ENCODE data around the gene LONP2.
"Not testable (repeated sequence)": the region's sequence is repeated elsewhere in the genome, so short reads cannot be mapped to it uniquely, and the experiment has no call there.

Gene LONP2

DNA sequence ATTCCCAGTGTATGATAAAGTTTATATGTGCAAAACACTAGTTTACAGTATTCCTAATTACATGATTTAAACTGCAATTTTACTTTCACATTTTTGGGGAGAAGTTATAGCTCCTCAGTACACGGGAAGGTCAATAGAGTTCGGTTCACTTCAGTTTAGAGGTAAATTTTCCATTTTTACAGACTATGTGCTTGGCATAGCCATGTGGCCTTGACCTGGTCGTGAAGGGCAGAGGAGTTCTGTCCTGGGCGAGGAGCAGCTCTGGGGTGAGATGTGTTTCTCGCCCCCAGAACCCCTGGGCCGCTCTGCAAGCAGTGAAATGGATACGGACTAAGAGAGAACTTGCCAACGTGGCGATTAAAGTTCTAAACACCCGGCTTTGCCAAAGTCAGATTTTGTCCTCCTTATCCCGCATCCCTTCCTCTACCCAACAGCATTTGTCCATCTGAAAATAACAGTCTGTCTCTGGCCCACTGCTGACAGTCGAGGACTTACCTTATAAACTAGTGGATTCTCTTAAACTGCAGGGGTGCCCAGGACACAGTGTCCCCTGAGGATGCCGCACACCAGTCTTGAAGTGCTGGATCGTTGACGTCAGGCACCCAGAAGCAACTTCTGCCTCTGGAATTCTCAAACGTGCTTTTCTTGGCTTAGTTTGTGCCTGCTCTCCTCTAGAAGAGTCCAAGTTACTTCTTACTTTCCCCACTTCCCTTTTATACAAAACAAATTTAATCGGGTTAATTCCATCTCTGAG, 142.6 kb downstream of the LONP2 start:
- no peak for DNase-seq (ENCODE audit: extremely low read depth in 1 of 2, low read depth in 1 of 2)

DNA sequence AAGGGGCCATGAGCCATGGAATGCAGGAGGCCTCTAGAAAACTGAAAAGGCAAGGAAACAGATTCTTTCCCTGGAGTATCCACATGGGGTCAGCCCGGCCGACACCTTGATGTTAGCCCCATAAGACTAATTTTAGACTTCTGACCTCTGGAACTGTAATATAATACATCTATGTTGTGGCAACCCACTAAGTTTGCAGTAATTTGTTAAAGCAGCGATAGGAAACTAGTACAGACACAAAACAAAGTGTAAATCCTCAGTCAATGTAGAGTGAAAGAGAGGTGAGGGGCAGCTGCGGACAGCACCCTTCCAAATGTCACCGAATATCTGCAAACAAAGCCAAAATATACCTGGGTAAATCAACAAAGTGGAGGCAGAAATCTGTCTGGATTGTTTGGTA, 148.3 kb downstream of the LONP2 start:
- DNase-seq (ENCODE audit: extremely low read depth in 1 of 2, low read depth in 1 of 2), result no peak

DNA sequence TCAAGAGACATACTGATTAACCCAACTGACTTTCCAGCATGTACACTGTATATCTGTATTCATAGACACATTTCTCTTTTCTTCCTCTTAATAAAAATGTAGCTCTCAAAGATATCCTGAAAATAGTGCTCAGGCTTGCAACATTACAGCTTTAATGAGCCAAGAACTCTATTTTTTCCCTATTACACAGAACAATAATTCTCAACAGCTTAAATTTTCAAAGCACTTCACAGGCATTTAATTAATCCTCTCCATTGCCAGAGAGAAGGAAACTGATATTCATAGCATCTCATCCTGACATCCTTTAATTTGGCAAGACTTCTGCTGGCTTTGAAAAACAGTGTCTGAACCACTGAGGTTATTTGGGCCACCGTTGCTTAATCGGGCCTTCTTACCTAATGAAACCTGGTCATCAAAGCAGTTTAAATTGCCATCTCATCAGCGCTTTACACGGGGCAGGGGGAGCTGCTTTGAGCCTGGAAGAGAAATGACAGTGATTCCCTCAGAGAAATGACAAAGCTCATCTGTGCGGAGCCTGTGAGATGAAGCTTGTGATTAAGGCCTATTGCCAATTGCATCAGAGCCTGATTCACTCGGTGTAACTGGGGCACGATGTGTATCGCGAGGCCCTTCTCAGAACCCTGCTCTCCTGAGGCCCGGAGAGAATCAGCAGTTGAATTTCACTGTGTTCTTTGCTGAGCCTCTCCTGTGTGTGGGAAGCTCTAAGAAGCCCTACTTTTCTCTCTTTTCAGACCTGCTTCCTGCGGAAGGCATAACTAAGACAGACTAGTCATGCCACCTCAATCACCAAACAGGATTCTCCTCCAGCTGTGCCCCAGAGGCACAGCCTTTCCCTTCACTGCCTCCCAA, 149.6 kb downstream of the LONP2 start:
- DNase-seq (ENCODE audit: extremely low read depth in 1 of 2, low read depth in 1 of 2), result no peak

DNA sequence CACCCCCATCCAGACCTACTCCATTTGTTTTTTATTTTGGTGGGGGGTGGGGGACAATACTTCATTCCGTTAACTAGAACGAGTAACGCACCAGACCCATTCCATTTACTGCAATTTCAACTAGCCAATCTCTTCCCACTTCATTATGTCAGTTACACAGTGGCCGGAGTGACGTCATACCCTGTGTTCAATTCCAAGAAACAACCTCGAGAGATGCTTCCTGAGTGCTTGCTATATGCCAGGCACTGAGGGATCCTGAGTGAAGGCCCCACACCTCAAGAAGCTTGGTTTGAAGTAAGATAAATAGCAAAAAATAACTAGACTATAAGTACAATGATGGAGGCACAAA, 150.2 kb downstream of the LONP2 start:
- no peak for DNase-seq (ENCODE audit: extremely low read depth in 1 of 2, low read depth in 1 of 2)

DNA sequence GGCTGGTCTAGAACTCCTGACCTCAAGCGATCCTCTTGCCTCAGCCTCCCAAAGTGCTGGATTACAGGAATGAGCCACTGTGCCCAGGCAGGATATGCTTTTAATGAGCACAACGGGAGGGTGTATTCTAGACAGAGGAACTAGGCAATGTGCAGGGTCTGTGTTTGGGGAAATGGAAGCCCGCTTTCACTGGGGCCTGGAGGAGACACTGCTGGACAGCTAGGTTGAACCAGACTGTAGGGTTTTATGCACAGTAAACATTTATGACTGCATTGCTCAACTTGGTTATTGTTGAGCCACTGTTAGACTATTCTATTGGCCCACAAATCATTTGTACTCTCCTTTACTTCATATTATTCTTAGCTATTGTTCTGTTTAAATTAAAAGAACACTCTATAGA, 151.3 kb downstream of the LONP2 start:
- no peak for DNase-seq (ENCODE audit: extremely low read depth in 1 of 2, low read depth in 1 of 2)

DNA sequence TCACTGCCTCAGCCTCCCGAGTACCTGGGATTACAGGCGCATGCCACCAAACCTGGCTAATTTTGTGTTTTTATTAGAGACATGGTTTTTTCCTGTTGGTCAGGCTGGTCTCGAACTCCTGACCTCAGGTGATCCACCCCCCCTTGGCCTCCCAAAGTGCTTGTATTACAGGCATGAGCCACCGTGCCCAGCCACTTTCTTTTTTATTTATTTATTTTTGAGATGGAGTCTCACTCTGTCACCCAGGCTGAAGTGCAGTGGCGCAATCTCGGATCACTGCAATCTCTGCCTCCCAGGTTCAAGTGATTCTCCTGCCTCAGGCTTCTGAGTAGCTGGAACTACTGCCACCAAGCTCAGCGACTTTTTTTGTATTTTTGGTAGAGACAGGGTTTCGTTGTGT, 158.4 kb downstream of the LONP2 start:
- DNase-seq (ENCODE audit: extremely low read depth in 1 of 2, low read depth in 1 of 2), result not testable (repeated sequence)

DNA sequence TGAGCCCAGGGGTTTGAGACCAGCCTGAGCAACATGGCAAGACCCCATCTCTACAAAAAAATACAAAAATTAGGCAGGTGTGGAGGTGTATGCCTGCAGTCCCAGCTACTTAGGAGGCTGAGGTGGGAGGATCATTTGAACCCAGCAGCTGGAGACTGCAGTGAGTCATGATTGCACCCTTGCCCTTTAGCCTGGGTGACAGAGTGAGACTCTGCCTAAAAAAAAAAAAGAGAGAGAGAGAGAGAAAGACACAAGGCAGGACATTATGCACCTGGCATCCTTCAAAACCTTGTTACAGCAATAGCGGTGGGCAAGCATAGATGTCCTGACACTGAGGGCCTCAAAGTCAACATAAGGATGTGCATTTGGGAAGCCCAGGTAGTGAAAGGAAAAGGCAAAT, 161.1 kb downstream of the LONP2 start:
- DNase-seq (ENCODE audit: extremely low read depth in 1 of 2, low read depth in 1 of 2), result no peak

DNA sequence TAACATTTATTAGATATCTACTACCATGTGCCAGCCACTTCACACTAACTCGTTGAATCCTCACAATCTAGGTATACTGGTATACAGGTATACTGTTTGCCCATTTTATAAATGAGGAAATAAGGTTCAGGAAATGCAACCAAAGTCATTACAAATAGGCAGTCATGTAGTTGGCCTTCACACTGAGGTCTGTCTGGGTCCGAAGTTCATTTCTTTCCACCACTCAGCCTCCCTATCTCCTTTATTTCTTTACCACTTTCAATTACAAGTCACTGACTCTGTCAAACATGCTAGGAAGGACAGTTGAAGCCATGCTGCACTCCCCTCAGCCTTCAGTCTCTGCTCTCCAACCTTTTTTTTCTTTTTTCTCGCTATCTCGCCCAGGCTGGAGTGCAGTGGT, 161.8 kb downstream of the LONP2 start:
- DNase-seq (ENCODE audit: extremely low read depth in 1 of 2, low read depth in 1 of 2), result no peak
